HG02852 (cell line): ENCODE results near the gene DNMT1.

Source experiments
- ATAC-seq: cut with Tn5 transposase; IDR thresholded peaks from one replicate; pipeline ENCODE4 v1.9.1; 2021; ENCODE audit warnings: mild to moderate bottlenecking, moderate library complexity; ENCODE audit not compliant: unreplicated experiment

Gene DNMT1

DNA sequence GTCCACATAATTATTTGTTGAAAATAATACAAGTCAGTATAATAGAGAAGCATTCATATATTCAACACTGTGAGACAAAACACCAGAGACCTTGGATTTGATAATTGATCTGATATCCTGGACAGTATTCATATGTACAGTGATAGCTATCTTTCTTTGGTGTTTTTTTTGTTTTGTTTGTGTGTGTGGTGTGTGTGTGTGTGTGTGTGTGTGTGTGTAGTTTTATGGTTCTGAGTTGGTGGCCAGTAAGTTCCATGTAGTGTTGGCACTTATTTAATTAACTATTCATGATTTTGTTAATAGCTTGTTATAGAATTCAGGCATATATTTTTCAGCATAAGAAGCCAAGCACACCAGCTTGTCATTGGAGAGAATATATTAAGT, 90.6 kb downstream of the DNMT1 start:
- ATAC-seq: no peak

DNA sequence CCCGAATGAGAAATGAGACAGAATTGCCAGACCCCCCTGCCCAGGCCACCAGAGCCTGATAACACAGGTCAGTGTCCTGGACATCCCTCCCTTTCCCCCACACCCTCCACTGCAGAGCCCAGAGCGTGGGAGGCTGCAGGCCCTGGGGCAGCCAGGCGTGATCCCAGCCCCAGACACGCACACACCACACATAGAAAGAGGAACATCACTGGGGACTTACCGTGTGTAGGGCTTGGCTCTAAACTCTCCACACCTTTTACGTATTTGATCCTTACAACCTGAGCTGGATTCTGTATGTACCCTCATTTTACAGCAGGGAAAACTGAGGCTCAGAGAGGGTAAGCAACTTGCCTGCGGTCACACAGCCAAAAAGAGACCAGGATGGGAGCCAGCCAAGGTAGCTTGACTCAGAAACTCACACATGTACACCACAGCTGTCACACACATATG, 91.9 kb downstream of the DNMT1 start:
- ATAC-seq: peak; percentile 32

DNA sequence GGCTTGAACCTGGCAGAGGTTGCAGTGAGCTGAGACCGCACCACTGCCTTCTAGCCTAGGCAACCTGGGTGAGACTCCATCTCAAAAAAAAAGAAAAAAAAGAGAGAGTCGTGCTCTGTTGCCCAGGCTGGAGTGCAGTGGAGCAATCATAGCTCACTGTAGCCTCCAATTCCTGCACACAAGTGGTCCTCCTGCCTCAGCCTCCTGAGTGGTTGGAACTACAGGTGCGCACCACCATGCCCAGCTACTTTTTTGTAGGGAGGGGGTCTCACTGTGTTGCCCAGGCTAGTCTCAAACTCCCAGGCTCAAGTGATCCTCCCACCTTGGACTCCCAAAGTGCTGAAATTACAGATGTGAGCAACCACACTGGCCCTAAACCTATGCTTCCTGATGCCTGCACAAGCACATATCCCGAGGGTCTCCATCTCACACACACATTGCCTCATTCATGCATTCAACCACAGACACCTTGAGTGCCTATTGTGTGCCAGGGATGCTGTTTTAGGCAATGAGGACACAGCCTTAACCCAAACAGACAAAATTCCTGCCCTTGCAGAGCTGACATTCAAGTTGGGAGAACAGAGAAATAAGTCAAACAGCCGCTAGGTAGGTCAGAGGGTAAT, 94.5 kb downstream of the DNMT1 start:
- ATAC-seq: no peak

DNA sequence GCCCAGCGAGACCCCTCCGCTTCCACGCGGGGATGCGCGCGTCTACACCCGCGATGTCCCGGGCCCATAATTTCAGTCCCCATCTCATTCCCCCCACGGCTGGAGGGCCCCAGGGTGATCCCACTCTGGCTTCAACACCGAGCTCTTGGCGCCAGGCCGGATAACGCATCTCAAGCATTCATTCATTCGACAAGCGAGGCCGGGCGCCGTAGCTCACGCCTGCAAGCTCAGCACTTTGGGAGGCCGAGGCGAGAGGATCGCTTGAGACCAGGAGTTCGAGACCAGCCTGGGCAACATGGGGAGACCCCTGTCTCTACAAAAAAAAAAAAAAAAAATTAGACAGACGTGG, 98.2 kb downstream of the DNMT1 start:
- ATAC-seq: no peak

DNA sequence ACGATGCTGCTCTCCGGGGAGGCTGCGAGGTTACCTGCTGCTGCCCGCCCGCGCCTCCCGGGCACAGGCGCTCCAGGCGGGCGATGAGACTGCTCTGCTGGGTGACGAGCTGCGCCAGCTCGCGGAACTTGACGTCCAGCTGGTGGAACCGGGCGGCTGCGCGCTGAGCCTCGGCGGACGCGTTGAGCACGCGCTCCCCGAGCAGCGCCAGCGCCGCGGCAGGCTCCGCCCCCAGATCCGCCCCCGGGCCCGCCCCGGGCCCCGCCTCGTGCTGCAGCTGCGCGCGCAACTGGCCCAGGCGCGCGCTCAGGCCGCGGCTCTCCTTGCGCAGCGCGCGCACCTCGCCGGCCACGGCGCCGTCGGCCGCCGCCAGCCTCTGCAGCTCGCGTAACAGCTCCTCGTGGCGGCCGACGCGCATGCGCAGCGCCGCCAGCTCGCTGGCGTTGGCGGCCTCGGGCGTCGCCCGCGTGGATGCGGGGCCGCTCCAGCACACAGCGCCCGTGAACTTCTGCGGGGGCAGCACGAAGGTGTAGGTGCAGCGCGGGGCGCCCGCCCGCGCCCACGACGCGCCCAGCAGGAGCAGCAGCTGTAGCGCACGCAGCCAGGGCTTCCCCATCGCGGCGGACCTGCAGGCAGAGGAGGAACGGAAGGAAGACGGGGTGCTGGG, 98.7 kb downstream of the DNMT1 start:
- ATAC-seq: peak; percentile 74

DNA sequence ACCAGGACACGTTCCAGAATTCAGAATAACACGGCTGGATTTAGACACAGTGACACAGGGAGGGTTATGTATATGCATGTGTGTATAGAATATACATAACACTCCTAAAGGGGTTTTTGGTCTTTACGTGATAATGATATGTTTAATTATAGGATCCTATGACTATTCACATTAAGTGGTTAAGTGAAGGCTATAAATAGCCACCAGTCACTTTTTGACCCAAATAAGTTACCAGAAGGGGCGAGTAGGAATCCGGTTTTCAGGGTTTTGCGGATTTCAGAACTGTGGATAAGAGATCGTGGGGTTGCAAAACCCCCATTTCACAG, 99.2 kb downstream of the DNMT1 start:
- no peak for ATAC-seq

DNA sequence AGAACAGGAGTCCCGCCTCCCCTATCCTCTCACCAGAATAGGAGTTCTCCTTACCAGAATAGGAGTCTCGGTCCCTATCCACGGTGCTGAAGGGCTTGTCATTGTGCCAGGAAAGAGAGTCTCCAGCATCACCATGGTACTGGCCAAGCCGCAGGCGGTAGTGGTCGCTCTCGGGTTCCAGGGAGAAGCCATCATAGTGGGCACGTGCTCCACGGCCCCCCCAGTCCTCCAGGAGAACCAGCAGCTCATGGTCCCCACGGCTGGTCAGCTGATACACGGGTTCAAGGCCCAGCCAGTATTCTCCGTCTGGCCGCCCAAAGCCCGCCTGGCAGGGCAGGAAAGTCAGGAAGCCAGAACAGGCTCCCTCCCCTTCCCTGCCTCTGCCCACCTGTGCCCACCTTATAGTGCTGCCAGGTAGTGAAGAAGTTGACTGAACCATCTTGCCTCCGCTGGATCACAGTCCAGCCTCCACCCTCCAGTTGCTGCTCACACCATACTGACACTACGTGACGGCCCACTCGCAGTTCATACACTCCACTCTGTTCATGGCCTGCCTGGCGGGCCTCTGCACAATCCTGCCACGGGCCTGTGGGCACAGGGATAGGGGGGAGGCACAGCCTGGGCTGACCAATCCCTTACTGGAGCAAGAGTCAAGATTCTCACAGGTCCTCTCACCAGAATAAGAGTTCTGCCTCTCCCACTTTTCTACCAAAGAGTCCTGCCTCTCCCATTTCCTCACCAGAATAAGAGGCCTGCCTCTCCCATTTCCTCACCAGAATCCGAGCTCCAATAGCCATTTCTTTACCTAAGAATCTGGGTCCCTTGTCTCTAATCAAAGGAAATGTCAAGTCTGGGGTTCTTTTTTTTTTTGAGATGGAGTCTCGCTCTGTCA, 101.2 kb downstream of the DNMT1 start:
- no peak for ATAC-seq

DNA sequence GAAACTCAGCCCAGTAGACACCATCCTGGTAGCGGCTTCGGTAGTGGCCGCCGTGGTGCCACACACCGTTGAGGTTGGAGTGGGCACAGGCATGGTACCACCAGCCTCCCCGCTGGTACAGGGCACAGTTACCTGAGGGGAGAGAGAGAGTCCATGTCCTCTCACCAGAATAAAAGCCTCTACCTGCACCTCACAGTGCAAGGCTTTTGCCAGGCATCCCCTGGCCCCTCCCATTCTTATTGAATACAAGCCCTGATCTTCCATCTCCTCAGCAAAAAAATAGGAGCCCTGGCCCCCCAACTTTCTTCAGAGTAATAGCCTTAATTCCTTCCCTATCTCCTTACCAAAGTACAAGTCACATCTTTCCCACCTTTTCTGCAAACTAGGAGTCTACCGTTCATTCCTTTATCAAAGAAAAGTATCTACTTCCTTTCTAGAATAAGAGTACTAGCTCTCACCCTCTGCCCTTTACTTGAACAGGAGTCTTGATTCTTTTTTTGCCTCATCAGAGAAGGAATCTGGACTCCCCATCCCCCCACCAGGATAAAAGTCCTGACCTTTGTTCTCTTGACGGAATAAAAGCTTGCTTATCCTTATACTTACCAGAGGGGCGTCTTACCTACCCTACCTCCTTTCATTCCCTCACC, 102.0 kb downstream of the DNMT1 start:
- no peak for ATAC-seq

DNA sequence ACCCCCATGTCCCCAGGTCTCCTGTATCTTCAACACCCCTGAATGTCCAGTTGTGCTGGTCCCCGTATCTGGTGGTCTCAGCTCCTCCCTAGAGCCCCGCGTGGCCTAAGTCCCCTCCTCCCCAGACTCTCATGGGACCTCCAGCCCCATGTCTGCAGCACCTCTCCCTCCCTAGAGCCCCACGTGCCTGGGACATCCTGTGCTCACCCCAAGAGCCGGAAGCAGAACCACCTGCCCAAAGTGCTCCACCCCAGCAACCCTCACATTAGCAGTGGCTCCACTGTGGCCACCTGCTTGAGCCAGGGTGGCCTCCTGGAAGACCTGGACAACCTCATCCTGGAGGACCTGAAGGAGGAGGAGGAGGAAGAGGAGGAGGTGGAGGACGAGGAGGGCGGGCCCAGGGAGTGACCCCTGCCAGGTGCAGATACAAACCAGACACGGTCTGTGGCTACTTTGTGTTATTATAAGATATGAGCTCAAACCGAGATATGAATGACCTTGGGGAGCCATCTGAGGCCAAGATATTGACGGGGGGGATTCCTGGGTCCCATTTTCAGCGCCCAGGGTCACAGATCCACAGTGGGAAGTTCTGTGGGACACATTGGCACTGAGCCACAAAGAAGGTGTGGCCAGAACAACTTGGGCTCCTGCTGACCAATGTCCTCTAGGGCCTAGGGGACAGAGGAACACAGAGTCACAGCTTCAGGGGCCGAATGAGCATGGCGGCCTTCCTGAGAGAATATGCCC, 102.7 kb downstream of the DNMT1 start:
- ATAC-seq: no peak

DNA sequence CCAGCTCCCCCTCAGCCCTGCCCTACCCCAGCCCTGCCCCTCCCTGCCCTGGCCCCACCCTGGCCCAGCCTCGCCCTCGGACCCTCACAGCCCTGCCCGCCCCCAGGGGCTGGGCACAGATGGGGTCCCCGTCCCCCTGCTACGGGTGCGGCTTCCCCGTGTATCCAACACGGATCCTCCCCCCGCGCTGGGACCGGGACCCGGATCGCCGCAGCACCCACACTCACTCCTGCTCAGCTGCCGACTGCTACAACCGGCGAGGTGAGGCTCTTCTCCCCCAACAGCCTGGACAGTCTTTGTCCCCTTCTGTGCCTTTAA, 103.4 kb downstream of the DNMT1 start:
- no peak for ATAC-seq

DNA sequence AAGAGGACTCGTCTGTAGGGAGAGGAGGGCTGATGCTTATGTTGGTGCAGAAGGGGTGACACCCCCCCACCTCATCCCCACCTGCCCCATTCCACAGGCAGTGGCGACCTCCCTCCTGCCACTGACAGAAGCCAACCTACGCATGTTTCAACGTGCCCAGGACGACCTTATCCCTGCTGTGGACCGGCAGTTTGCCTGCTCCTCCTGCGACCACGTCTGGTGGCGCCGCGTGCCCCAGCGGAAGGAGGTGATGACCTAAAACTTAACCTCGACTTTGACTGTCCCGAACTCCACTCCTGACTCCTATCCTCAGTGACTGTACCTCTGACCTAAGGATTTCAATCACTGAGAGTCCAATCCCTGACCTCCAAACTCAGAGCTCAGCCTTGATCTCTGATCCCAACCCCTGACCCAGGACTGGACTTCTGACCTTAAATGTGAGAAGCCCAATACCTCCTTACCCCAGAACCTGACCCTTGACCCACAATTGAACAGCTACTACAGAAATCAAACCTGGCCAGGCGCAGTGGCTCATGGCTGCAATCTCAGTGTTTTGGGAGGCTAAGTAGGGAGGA, 104.9 kb downstream of the DNMT1 start:
- ATAC-seq: no peak

DNA sequence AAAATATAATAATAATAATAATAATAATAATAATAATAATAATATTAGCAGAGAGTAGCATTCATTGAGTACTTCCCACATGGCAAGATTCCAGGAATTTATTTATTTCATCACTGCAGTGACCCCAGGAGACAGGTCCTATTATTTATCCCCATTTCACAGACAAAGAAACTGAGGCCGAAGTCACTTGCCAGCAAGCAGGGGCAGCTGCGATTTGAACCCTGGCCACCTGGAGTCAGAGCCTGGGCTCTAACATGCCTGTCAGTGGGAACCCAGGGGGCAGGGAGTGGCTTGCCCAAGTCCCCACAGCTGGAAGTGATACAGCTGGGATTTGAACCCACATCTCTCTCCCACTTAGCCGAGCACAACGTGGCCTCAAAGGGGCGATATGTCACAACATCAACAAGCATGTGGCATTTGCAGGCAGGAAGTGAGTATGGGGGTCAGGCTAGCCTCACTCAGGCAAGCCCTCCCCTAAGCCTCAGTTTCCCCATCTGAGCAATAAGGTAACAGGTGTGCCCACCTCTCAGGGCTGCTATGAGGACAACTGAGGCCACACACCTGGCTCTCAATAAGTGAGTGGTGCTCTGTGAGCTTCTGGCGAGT, 105.7 kb downstream of the DNMT1 start:
- ATAC-seq: no peak

DNA sequence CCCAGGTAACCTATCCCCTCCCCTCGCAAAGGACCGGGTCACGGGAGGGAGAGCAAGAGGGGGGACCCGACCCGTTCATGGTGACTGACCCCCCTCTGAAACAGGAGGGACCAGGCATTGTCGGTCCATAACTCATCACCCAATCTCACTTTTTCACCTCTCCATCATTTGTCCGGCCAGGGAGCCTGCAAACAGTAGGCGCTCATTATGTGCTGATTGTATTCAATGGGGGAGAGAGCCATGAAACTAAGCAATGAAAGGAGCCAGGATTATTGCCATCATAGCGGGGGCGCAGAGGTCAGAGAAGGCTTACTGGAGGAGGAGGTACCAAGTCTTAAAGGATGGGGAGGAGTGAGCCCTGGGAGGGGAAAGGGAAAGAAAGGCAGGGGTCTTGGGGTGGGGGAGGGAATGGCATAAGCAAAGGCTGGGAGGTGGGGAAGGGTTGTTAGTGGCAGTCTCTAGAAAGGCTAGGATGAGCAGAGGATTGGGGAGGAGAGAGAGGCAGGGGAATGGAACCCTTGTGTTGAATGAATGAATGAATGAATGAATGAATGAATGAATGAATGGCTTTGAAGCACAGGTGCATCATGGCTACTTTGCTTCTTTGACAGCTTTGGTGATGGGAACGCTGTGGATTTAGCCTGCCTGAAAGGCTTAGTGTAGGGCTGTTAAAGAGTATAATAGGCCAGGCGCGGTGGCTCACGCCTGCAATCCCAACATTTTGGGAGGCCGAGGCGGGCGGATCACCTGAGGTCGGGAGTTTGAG, 107.3 kb downstream of the DNMT1 start:
- no peak for ATAC-seq

DNA sequence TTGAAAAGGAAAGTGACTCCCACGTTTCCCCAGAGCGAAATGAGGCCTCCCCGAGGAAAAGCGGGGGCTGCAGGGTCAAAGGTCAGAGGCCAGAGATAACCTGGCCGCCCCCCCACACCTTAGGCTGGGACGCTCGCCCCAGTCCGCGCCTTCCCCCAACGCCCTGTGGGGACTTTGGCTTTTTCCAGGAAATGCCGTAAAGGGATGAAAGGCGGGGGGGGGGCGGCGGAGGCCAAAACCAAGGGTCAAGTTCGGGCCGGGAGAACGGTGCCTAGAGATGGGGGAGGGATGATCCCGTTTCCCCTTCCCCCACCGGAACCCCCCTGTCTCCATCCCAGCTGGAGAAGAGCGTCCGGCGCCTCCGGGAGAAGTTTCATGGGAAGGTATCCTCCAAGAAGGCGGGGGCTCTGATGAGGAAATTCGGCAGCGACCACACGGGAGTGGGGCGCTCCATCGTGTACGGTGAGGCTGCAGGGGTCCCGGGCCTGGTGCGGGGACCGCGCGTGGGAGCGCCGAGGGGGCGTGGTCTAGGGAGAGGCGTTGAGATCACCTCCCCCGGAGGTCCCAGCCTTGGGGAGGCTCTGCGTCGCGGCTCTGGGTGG, 108.1 kb downstream of the DNMT1 start:
- ATAC-seq: no peak

DNA sequence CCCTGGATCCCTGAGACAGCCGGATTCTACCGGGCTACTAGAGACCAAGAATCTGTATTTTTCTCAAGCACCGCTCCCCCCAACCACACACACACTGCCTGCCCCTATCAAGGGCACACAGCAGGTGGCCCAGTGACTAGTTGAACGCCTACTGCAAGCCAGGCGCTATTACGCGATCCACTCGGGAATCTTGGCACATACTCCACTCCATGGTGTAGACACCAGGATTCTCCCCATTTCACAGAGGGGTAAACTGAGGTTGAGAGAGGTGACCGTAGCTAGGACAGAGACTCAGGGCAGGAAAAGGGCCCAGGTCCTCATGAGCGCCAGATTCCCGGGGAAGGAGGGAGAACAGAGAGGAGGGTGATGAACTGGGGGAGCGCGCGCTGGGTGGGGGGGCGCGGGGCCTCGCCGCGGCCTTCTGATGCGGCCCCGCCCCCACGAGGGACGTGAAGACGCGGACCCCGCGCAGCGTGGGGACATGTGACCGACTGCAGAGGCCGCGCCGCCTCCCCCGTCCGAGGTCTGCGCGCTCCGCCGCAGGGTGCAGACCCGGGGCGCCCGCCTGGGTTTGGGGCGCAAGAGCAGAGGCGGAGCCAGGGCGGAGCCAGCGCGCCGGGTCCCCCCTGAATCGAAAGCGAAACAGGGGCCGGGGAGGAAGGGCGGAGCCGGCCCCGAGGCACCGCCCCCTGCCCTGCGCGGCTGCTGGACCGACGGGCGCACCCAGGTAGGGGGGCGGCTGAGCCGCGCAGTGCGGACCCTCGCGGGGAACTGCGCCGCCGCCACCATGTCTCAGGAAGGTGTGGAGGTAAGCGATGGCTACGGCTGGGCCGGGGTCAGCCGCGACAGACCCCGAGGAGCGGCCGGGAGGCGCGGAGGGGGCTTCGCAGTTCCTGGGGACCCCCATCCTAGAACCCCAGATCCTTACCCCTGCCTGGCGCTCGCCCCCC, 108.8 kb downstream of the DNMT1 start, which contains the start of gene SHFL:
SHFL (plus strand) TSS at position 677 of the 950 bp plus-strand sequence; CDS start at position 788, 111 bp downstream.
- peak; percentile 77 for ATAC-seq

DNA sequence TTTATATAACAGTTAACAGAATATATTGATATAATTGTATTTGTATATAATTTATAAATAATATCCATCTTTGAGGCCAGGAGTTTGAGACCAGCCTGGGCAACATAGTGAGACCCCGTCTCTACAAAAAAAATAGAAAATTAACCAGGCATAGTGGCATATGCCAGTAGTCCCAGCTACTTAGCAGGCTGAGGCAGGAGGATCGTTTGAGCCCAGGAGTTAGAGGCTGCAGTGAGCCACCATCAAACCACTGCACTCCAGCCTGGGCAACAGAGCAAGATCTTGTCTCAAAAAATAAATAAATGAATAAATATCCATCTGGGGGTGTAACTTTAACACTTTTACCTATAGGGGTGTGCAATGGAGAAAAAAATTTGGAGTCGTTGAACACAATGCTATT, 110.0 kb downstream of the DNMT1 start:
- ATAC-seq: no peak

DNA sequence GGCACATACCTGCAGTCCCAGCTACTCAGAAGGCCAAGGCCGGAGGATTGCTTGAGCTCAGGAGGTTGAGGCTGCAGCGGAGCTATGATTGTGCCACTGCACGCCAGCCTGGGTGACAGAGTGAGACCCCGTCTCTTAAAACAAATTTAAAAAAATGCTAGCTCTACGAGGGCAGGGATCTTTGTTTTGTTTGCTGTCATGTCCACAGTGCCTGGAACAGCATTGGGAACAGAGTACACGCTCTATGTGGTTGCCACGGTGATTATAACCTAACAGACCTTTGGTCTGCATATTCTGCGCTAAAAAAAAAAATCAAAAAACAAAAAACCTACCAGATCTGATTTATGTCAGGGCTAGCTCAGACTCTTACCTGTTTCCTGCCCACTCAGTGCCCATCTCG, 110.8 kb downstream of the DNMT1 start:
- no peak for ATAC-seq
